ENCODE measurements around the gene REP15. TPM values are rescaled to one million over a fixed set of nuclear protein-coding genes. Genes with fewer than 3 reads are reported as not detected.

Gene REP15
- total RNA-seq, 4 donors from 2014 or later = 7.5 to 210 (median 45.3) TPM

- Histone ChIP-seq H3K27me3 (no peaks in the 10 kb centered on the region), H3K27ac (peak overlapping the region; percentile 84 to 95 (median 90)), H3K4me3 (peak overlapping the region; percentile 82 to 99 (median 92)), H3K4me1 (peaks cover 13 to 27% (median 19%) of the 10 kb centered on the region in 4 donors), H3K36me3 (peaks cover 0 to 6% (median 2%) of the 10 kb centered on the region in 4 donors), H3K9me3 (no peaks in the 10 kb centered on the region)
- no peak for TF ChIP-seq POLR2AphosphoS5 (IDR thresholded peaks at IDR 0.05)
- intact Hi-C loops (cut with DNase I; ENCODE audit: low total_unique reads) = no loop called here
- WGBS, 2 donors (ENCODE audit: low coverage in 1 of 2) = 1% methylated on average over 11 of the region's 11 CpGs; no CpG with 5 or more reads in 1 of the 2 donors
- DNase-seq = no peak
- in situ Hi-C loops (cut with MboI; ENCODE audit: low pct_ligation_motif_present in 1 of 4, low pct_unique_long_range_greater_than_20kb in 1 of 4, low sequenced_read_pairs in 3 of 4) = no loop called here
Measured at GRCh38 chr12:27711317-27711682, 15.1 kb downstream of the REP15 start.

DNA sequence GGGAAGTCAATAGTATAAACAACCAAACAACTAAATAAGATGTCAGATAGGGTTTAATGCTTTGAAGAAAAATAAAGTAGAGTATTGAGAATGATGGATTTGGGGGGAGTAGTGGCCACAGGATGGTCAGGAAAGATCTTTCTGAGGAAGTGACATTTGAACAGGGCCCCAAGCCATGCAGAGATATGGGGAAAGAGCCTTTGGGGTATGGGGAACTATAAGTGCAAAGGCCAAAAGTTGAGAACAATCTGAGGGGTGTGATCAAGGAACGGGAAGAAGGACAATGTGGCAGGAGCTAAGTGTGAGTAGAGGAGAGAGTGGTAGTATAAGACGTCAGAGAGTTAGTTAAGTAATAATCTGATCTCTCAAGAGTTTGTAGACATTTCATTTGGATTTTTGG is 15.7 kb downstream of the REP15 start:
- no peak overlapping the region for H3K27ac ChIP-seq
- H3K36me3 ChIP-seq = peaks cover 0 to 13% (median 5%) of the 10 kb centered on the region in 4 donors
- H3K27me3 ChIP-seq = no peaks in the 10 kb centered on the region
- H3K9me3 ChIP-seq = no peaks in the 10 kb centered on the region
- H3K4me3 ChIP-seq = peak overlapping the region in 2 of 4 donors; percentile 82 to 94
- DNase-seq = no peak
- intact Hi-C loops (cut with DNase I; ENCODE audit: low total_unique reads) = no loop called here
- in situ Hi-C loops (cut with MboI; ENCODE audit: low pct_ligation_motif_present in 1 of 4, low pct_unique_long_range_greater_than_20kb in 1 of 4, low sequenced_read_pairs in 3 of 4) = no loop called here
- H3K4me1 ChIP-seq = peaks cover 13 to 27% (median 19%) of the 10 kb centered on the region in 4 donors
- no peak for TF ChIP-seq EP300 (IDR thresholded peaks at IDR 0.05; ENCODE audit: low read depth)
- no peak for TF ChIP-seq POLR2A (IDR thresholded peaks at IDR 0.05)
- TF ChIP-seq POLR2AphosphoS5 (IDR thresholded peaks at IDR 0.05) = no peak
- no peak for TF ChIP-seq CTCF (IDR thresholded peaks at IDR 0.05)
- WGBS, 2 donors (ENCODE audit: low coverage in 1 of 2) = 70% methylated on average over 2 of the region's 2 CpGs

DNA sequence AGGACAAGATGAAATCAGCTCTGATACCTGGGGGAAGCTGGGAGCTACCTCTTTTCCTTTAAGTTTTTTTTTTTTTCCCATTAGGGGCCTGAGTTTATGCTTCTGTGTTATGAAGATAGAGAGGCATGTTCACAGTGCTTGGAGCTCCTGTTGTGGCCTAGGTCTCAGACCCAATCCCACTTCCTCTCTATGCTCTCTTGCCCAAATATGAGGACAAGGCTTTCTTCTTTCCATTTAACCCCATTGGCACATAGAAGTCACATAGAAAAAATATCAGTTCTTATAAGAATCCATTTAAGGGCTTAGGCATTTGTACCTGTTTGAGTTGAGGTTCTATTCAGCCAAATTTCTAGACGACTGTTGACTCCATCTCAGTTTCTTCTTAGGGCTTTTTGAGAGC is 27.0 kb downstream of the REP15 start:
- H3K27ac ChIP-seq = no peak overlapping the region
- peaks cover 0 to 53% (median 14%) of the 10 kb centered on the region in 4 donors for H3K36me3 ChIP-seq
- intact Hi-C loops (cut with DNase I; ENCODE audit: low total_unique reads) = no loop called here
- in situ Hi-C loops (cut with MboI; ENCODE audit: low pct_ligation_motif_present in 1 of 4, low pct_unique_long_range_greater_than_20kb in 1 of 4, low sequenced_read_pairs in 3 of 4) = loop anchor here in 1 of 4 donors (10.0 kb wide), 1 partner anchor 222 kb away; no protein-coding TSS in a partner anchor
- H3K9me3 ChIP-seq = no peaks in the 10 kb centered on the region
- no peaks in the 10 kb centered on the region for H3K27me3 ChIP-seq
- no peak for DNase-seq
- no peaks in the 10 kb centered on the region for H3K4me1 ChIP-seq
- WGBS, 2 donors (ENCODE audit: low coverage in 1 of 2) = 66 to 89% methylated on average over 1 of the region's 1 CpG
- H3K4me3 ChIP-seq = no peak overlapping the region
- TF ChIP-seq EP300 (IDR thresholded peaks at IDR 0.05; ENCODE audit: low read depth) = no peak
- no peak for TF ChIP-seq POLR2AphosphoS5 (IDR thresholded peaks at IDR 0.05)
- no peak for TF ChIP-seq POLR2A (IDR thresholded peaks at IDR 0.05)

DNA sequence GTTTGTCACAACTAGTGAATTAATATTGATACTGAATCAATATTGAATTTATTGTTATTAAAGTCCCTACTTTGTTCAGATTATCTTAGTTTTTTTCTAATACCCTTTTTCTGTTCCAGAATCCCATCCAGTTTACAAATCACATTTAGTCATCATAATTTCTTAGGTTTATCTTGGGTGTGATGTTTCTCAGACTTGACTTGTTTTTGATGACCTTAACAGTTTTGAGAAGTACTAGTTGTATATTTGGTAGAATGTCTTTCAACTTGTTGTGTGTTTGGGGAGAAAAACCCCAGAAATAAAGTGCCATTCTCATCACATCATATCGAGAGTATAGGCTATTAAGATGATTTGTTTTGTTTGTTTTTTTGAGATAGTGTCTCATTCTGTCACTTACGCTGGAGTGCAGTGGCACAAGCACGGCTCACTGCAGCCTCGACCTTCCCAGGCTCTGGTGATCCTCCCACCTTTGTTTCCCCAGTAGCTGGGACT is 33.9 kb downstream of the REP15 start:
- no peak overlapping the region for H3K27ac ChIP-seq

DNA sequence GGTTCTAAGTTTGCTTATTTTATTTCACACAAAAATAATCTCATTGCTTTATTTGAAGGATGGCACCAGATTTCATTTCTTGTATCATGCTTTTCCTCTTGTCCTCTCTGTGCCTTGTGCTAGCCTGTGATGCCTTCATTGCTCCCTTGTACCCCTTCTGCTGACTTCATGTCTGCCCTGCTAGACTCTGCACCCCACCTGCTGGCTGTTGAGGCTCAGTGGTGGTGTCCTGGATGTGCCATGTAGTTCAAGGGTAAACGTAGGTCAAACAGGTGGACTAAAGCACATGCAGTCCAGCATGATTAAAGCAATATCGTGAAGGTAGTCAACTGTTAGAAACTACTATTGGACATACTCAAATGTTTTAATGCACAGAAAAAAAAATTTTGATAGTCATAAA is 36.0 kb downstream of the REP15 start:
- Histone ChIP-seq H3K9me3 (no peaks in the 10 kb centered on the region), H3K27ac (no peak overlapping the region), H3K4me3 (no peak overlapping the region), H3K4me1 (peaks cover 0 to 4% (median 0%) of the 10 kb centered on the region in 4 donors), H3K36me3 (peaks cover 0 to 21% (median 7%) of the 10 kb centered on the region in 4 donors), H3K27me3 (no peaks in the 10 kb centered on the region)
- in situ Hi-C loops (cut with MboI; ENCODE audit: low pct_ligation_motif_present in 1 of 4, low pct_unique_long_range_greater_than_20kb in 1 of 4, low sequenced_read_pairs in 3 of 4) = loop anchor here in 3 of 4 donors (5.0 to 25.0 kb wide), 4 partner anchors 83 to 213 kb away; no protein-coding TSS in a partner anchor
- intact Hi-C loops (cut with DNase I; ENCODE audit: low total_unique reads) = loop anchor here (10.0 kb wide), 2 partner anchors 83 to 203 kb away; no protein-coding TSS in a partner anchor
- DNase-seq = no peak
- 63 to 78% methylated on average over 2 of the region's 2 CpGs for WGBS, 2 donors (ENCODE audit: low coverage in 1 of 2)
- no peak for TF ChIP-seq POLR2A (IDR thresholded peaks at IDR 0.05)
- TF ChIP-seq CTCF (IDR thresholded peaks at IDR 0.05) = peak in 3 of 5 experiments; percentile 15 to 43 (median 27)
- no peak for TF ChIP-seq EP300 (IDR thresholded peaks at IDR 0.05; ENCODE audit: low read depth)
- TF ChIP-seq POLR2AphosphoS5 (IDR thresholded peaks at IDR 0.05) = no peak

More for the DNA sequence above, 33.9 kb downstream of the REP15 start:
- no peaks in the 10 kb centered on the region for H3K27me3 ChIP-seq
- H3K9me3 ChIP-seq = no peaks in the 10 kb centered on the region
- TF ChIP-seq POLR2AphosphoS5 (IDR thresholded peaks at IDR 0.05) = no peak
- WGBS, 2 donors (ENCODE audit: low coverage in 1 of 2) = 83 to 88% methylated on average over 1 to 4 of the region's 4 CpGs
- peaks cover 0 to 4% (median 0%) of the 10 kb centered on the region in 4 donors for H3K4me1 ChIP-seq
- no peak for DNase-seq
- peaks cover 0 to 12% (median 3%) of the 10 kb centered on the region in 4 donors for H3K36me3 ChIP-seq
- in situ Hi-C loops (cut with MboI; ENCODE audit: low pct_ligation_motif_present in 1 of 4, low pct_unique_long_range_greater_than_20kb in 1 of 4, low sequenced_read_pairs in 3 of 4) (loop anchor here in 3 of 4 donors (5.0 to 25.0 kb wide), 4 partner anchors 85 to 215 kb away; no protein-coding TSS in a partner anchor), intact Hi-C loops (cut with DNase I; ENCODE audit: low total_unique reads) (loop anchor here (10.0 kb wide), 2 partner anchors 85 to 205 kb away; no protein-coding TSS in a partner anchor)
- H3K4me3 ChIP-seq = no peak overlapping the region

All from transverse colon (tissue), 4 donors.